K562 (cell line): ENCODE measurements around the gene AVPI1. TPM values are rescaled to one million over a fixed set of nuclear protein-coding genes. Genes with fewer than 3 reads are reported as not detected.

Experiments used
- CBFA2T2 ChIP-seq: fragments of 450-650 bp; conservative IDR thresholded peaks from 2 replicates; pipeline ENCODE4 v1.6.1; 2017; ENCODE audit warnings: mild to moderate bottlenecking
- CHD7 ChIP-seq: fragments of 200-600 bp; sonication (generic); IDR thresholded peaks from one replicate; pipeline ENCODE4 v1.6.1; 2012; ENCODE audit warnings: mild to moderate bottlenecking, low read depth, low read length, inconsistent platforms
- CXXC5 ChIP-seq: fragments of 250-450 bp; sonication (Bioruptor Pico); IDR thresholded peaks from 2 replicates; pipeline ENCODE4 v1.8.0; 2022; ENCODE audit warnings: inconsistent platforms, mild to moderate bottlenecking, moderate library complexity
- EWSR1 ChIP-seq: fragments of 450-650 bp; IDR thresholded peaks from 2 replicates; pipeline ENCODE4 v1.6.1; 2018; ENCODE audit warnings: borderline replicate concordance, mild to moderate bottlenecking, low read depth, moderate library complexity; ENCODE audit not compliant: partially characterized antibody
- KDM2B ChIP-seq: fragments of 250-450 bp; sonication (Bioruptor Pico); IDR thresholded peaks from 2 replicates; pipeline ENCODE4 v1.8.0; 2021; ENCODE audit warnings: mild to moderate bottlenecking, moderate library complexity
- POLR2AphosphoS5 ChIP-seq: IDR thresholded peaks from 2 replicates; pipeline ENCODE4 v1.6.1; 2011; ENCODE audit warnings: mild to moderate bottlenecking, low read depth, low read length, moderate library complexity; ENCODE audit not compliant: control insufficient read depth, insufficient read depth
- PURB ChIP-seq: sonication (generic); formaldehyde crosslinking; IDR thresholded peaks from 2 replicates; pipeline ENCODE4 v1.9.0; 2021; ENCODE audit warnings: low read depth, mild to moderate bottlenecking, missing genetic modification reagents
- RCOR1 ChIP-seq, 2 experiments: IDR thresholded peaks; 2 replicates each; pipeline ENCODE4 v1.6.1; 2012; ENCODE audit warnings: low read depth in 2 of 2, low read length in 2 of 2, borderline replicate concordance in 1 of 2, improper control_type of control experiment in 1 of 2
- SMAD1 ChIP-seq: fragments of 150-350 bp; IDR thresholded peaks from 2 replicates; pipeline ENCODE4 v1.6.1; 2014; ENCODE audit warnings: low read length, low read depth; ENCODE audit not compliant: partially characterized antibody
- SMAD2 ChIP-seq: fragments of 150-350 bp; IDR thresholded peaks from 2 replicates; pipeline ENCODE4 v1.6.1; 2014; ENCODE audit warnings: low read depth, mild to moderate bottlenecking, low read length
- TFAM ChIP-seq: fragments of 250-450 bp; sonication (Bioruptor Pico); conservative IDR thresholded peaks from 2 replicates; pipeline ENCODE4 v1.5.0; 2021; ENCODE audit warnings: mild to moderate bottlenecking, moderate library complexity
- YY1 ChIP-seq, 3 experiments: IDR thresholded peaks; 2 replicates each; pipeline ENCODE4 v1.6.1; 2011; ENCODE audit warnings: low read length in 2 of 3, mild to moderate bottlenecking in 2 of 3, moderate library complexity in 2 of 3, borderline replicate concordance in 1 of 3, control low read depth in 1 of 3, low read depth in 1 of 3; ENCODE audit not compliant: insufficient read depth in 3 of 3, insufficient replicate concordance in 2 of 3, control insufficient read depth in 1 of 3, insufficient read length in 1 of 3; ENCODE audit errors: extremely low read depth in 1 of 3
- ZNF232 ChIP-seq: sonication (generic); formaldehyde crosslinking; IDR thresholded peaks from 2 replicates; pipeline ENCODE4 v1.8.0; 2022; ENCODE audit warnings: mild to moderate bottlenecking, missing genetic modification reagents
- ZNF280B ChIP-seq: fragments of 250-450 bp; sonication (Bioruptor Pico); IDR thresholded peaks from 2 replicates; pipeline ENCODE4 v1.5.1; 2021; ENCODE audit warnings: mild to moderate bottlenecking
- ZNF282 ChIP-seq: sonication (generic); formaldehyde crosslinking; IDR thresholded peaks from 2 replicates; pipeline ENCODE4 v1.8.1; 2023; ENCODE audit warnings: missing genetic modification reagents
- polyA plus RNA-seq, 8 experiments: library from polyadenylated mRNA; depleted of rRNA in 4 of 8; stranded (reverse) in 5 of 8; unstranded in 3 of 8; fragments of >200 nt; fragmentation: Nextera tagmentation in 2 of 8; fragmentation: Illumina TruSeq in 1 of 8; extraction: Ambion mirVana in 2 of 8; extraction: Trizol in 1 of 8; gene quantifications; 2 replicates each; pipeline versions ENCODE4 v1.2.1 to v1.2.3, GENCODE V29; 2011 to 2014; ENCODE audit warnings: inconsistent platforms in 1 of 8, missing spikeins in 1 of 8
- total RNA-seq, 7 experiments: library from RNA; depleted of rRNA in 6 of 7; stranded (reverse); fragments of >200 nt in 6 of 7; fragmentation: Illumina TruSeq in 2 of 7; extraction: Trizol in 2 of 7; gene quantifications; 2 replicates each; pipeline versions ENCODE4 v1.2.1 to v1.2.3, GENCODE V29; 2011 to 2021; ENCODE audit warnings: low replicate concordance in 1 of 7

The AVPI1 gene
- total and polyA plus RNA-seq, 9 of the 15 experiments (the other 6 are each of a cell fraction or from before 2014, with no cell fraction given) = 0.90 to 10.4 (median 7.4) TPM

GRCh38 chr10:97713826-97714400, 26.9 kb upstream of the AVPI1 start (continued):
- TF ChIP-seq ZNF232 (CRISPR knock-in tag) (0 out of 2 replicates have a peak, but pooled peaks have one; percentile 78), EWSR1 (no peak), KDM2B (CRISPR knock-in tag) (0 out of 2 replicates have a peak, but pooled peaks have one; percentile 14), ZNF282 (CRISPR knock-in tag) (peak; percentile 85; the same call in 1 of the 2 replicates), SMAD2 (no peak), PURB (no peak), RCOR1 (IDR thresholded peaks at IDR 0.05; ENCODE audit: borderline replicate concordance in 1 of 2, low read depth in 2 of 2, low read length in 2 of 2) (no peak), CXXC5 (CRISPR knock-in tag) (peak; percentile 59), TFAM (CRISPR knock-in tag) (no peak), CHD7 (no peak), CBFA2T2 (no peak), SMAD1 (no peak), ZNF280B (no peak), POLR2AphosphoS5 (no peak), YY1 (IDR thresholded peaks at IDR 0.05; ENCODE audit: borderline replicate concordance in 1 of 3, control insufficient read depth in 1 of 3, extremely low read depth in 1 of 3, insufficient read depth in 3 of 3, insufficient read length in 1 of 3, insufficient replicate concordance in 2 of 3, low read depth in 1 of 3, low read length in 2 of 3) (peak in 1 of 3 experiments; percentile 55)
